GM03348 (cell line): ENCODE results near the gene SLC22A4.
A peak's percentile ranks its signal among the peaks of the same experiment; 100 is the strongest.

ENCODE experiments used
- DNase-seq: peaks from one replicate; pipeline ENCODE4 v3.0.0; 2012; ENCODE audit warnings: low spot score

Gene SLC22A4

GRCh38 chr5:132300577-132301343 lies 6.6 kb downstream of the SLC22A4 start:
- no peak for DNase-seq

GRCh38 chr5:132301344-132302271 lies 7.4 kb downstream of the SLC22A4 start:
- no peak for DNase-seq

DNA sequence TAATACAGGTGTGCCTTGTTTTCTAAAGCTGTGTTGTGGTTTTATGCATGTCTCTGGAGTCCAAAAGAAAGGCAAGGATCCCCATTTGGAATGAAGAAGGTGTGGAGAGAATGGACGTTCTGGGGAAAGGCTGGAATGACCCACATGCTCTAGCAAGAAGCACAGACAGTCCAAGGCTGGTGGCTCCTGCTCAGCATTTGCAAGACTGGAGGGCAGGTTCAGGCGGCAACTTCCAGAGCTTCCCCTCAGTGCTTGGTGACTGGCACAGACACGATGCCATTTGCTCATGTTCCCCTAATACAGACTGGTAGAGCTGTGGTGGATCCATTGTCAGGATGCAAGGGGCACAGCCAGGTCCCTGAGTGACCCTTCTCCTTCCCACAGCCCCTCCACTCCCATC lies 8.2 kb downstream of the SLC22A4 start:
- DNase-seq = no peak

GRCh38 chr5:132303589-132303988 lies 9.4 kb downstream of the SLC22A4 start:
- no peak for DNase-seq

GRCh38 chr5:132305420-132305819 lies 11.2 kb downstream of the SLC22A4 start:
- DNase-seq = no peak

- DNase-seq = no peak
These were observed 14.5 kb downstream of the SLC22A4 start for GRCh38 chr5:132308701-132309100.

DNA sequence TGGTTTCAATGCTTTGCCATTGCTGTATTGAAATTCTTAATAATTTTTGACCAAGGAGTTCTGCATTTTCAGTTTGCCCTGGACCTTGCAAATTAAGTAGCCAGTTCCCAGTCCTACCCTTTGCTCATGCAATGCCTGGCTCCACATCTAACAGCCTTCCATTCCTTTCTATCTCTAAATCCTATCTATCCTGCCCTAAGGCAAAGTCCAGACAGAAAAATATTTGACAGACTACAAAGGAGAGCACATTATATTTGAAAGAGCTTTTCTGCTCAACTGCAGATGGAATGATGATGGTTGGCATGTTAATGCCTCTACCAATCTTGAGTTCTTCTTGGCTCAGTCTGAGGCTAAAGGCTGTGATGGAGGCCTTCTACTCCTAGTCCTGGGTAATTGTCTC lies 15.5 kb downstream of the SLC22A4 start:
- no peak for DNase-seq

DNA sequence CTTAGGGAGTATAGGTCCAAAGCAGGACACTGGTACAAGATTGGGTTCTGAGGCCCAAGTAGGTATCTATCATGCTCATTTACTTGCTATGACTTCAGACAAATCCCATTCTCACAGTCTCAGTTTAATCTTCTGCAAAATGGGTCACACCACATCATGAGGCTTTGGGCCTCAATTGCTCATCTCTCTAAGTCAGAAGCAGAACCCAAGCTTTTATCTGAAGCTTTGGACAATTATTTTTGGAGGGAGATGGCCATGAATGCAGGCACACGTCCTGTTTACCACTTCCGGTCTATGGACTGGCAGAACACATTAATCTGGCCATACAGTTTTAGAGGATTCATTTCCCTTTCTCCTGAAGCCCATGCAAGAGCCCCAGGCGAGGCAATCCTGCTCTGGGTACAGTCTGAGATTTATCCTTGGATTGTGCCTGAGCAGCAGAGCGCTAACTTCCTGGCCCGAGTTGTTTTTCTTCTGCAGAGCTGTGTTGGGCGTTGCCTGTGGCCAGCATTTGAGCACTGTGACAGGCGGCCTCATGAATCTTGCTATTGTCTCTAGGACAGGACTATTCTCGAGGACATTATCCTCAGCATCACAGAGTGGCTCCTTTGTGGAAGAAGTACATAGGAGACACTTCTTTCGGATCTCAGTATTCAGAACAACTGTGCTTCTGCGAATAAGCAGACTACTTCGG lies 16.1 kb downstream of the SLC22A4 start:
- DNase-seq = peak; percentile 30

- peak; percentile 48 for DNase-seq
These were observed 19.2 kb downstream of the SLC22A4 start for GRCh38 chr5:132313366-132313765.

DNA sequence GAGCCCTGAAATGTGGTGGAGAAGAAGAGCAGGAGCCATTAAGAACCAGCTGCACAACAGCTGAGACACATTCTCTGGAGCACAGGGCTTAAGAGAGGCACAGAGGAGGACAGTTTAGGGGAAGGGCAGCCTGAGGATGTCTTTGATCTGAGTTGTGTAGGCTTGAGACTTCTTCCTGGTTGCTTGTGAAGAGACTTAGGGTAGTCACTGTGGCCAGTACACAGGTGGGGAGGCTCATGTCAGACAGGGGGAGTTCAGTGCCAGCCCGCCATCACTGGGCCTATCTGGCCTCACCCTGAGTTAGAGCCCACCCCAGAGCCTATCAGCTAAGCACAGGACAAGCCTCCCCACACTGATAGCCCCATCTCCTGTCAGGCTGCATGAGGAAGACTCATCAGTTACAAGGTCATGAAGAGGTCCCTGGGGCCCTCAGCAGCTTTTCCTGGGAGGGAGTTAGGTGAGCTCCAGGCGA lies 19.8 kb downstream of the SLC22A4 start:
- DNase-seq = no peak

DNA sequence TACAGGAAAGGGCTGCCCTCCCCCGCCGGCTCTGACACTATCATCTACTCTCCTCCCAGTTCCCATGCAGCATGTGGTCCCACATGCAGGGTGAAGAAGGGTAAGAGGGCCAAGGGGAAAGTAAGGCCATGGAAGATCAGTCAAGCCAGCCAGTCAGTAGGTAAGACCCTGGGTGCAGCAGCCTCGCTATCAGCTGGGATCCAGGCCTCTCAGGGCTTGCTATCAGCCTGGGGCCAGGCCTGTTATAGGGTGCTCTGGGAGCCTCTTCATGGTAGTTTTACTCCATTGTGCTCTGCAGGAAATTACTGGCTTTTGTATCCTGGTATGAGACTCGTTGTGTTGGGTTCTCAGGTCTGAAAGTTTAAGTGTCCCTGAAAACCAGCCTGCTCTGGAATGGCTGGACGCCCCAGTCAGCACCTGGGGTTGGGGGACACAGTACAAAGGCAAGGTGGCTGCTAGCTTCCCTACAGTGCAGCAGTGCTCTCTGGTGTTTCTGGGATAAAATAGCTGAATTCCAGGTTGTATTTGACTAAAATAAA lies 21.4 kb downstream of the SLC22A4 start:
- DNase-seq = no peak

DNA sequence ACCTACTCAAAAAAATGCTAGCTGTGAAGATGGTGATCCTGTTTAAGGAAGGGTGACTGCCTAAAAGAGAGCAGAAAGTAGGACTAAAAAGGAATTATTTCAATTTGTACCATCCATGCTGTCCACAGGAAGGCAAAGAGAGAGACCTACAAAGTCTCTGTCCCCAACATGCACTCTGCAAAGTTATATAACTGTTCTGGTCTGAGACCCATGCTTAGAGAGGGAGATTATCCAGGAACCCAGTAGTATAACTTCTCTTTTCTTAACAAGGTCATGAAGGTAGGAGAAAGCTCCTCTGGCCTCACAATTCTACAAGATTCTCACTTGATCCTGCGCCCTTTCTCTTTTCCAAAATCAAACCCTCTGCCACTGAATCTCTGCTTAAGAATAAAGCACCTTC lies 25.8 kb downstream of the SLC22A4 start:
- no peak for DNase-seq

- DNase-seq = no peak
These were observed 27.0 kb downstream of the SLC22A4 start for GRCh38 chr5:132321109-132321721.

- DNase-seq = no peak
These were observed 28.1 kb downstream of the SLC22A4 start for GRCh38 chr5:132322266-132322665.

GRCh38 chr5:132323202-132323601 lies 29.0 kb downstream of the SLC22A4 start:
- no peak for DNase-seq

DNA sequence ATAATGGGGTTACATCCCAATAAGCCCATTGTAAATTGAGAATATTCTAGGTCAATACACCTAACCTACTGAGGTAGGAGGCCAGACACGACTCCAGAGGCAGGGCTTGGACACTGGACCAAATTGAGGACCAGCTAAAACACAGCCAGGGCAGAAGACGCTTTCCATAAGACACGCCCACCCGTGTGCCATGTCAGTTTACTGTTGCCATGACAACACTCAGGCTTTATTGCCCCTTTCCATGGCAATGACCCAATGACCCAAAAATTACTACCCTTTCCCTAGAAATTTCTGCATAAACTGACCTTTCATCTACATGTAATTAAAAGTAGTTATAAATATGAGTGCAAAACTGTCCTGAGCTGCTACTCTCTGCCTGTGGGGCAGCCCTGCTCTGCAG lies 31.5 kb downstream of the SLC22A4 start:
- DNase-seq = no peak

DNA sequence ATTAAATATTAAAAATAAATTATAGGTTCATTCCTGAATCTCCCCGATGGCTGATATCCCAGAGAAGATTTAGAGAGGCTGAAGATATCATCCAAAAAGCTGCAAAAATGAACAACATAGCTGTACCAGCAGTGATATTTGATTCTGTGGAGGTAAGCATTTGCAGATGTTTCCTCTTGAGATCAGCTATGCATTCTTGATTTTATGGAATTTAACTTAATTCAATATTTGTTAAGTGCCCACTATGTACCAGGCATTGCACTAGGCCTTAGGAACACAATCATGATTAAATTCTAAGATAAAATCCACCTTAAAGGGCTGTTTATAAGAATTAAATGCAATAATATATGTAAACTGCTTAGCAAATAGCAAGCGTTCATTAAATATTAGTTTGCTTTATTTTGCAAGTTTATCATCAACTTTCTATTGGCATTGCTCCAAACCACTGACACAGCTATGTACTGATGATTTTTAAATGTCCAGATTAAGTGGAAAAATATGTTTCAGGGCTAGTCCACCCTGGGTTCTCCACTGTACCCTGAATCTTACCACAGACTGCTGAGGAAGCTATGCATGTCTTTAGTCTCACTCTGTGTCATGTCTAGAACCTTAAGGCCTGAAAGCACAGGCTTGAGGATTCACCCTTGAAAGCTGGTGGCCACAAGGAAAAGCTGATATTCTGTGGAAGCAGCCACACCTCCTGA lies 33.2 kb downstream of the SLC22A4 start:
- DNase-seq = peak; percentile 59

GRCh38 chr5:132334812-132335211 lies 40.6 kb downstream of the SLC22A4 start:
- DNase-seq = no peak

GRCh38 chr5:132335402-132335801 lies 41.2 kb downstream of the SLC22A4 start:
- no peak for DNase-seq

GRCh38 chr5:132339502-132339901 lies 45.3 kb downstream of the SLC22A4 start:
- no peak for DNase-seq
